ENCODE results near the gene CAMK1.

DNA sequence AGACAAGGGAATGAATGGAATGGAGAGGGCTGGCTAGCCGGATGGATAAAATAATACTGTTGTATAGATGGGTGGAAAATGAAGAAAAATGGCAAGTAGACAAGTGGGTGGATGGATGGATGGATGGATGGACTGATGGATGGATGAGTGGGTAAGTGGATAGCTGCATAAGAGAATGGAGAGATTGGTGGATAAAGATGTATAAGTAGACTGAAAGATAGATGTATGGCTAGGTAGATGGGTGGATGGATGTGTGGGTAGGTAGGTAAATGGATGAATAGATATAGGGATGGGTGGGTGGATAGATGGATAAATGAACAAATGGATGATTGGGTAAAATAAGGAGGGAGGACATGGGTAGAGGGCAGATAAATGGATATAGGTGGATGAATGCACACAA lies 52.2 kb downstream of the CAMK1 start:
- no peak for TF ChIP-seq POLR2A (IDR thresholded peaks at IDR 0.05; ENCODE audit: low read depth, low read length)
- no peak for TF ChIP-seq RAD21 (IDR thresholded peaks at IDR 0.05; ENCODE audit: low read length)
- no peak for TF ChIP-seq RCOR1 (IDR thresholded peaks at IDR 0.05; ENCODE audit: insufficient replicate concordance, low read length)

Data from IMR-90 (cell line).